Mesenchymal stem cell (in vitro differentiated cells and primary cell): ENCODE data around the gene FGF4.
A peak's percentile ranks its signal among the peaks of the same experiment; 100 is the strongest.

Experiments
- DNase-seq: peaks from one replicate; pipeline ENCODE4 v3.0.0-alpha.2; 2013
- H2AFZ ChIP-seq: one replicate; pipeline ENCODE4 v1.6.1; 2013; ENCODE audit warnings: low read depth, mild to moderate bottlenecking, control low read depth, inconsistent platforms, low read length, moderate library complexity
- H2AK5ac ChIP-seq: 2 replicates; pipeline ENCODE4 v1.6.1; 2013; ENCODE audit warnings: low read length, moderate library complexity, mild to moderate bottlenecking, inconsistent platforms; ENCODE audit not compliant: severe bottlenecking
- H2BK120ac ChIP-seq: one replicate; pipeline ENCODE4 v1.6.1; 2013; ENCODE audit warnings: low read depth, mild to moderate bottlenecking, inconsistent platforms, low read length, moderate library complexity
- H2BK12ac ChIP-seq, 2 experiments: one replicate each; pipeline ENCODE4 v1.6.1; 2013; ENCODE audit warnings: inconsistent platforms in 2 of 2, low read length in 2 of 2, mild to moderate bottlenecking in 2 of 2, moderate library complexity in 2 of 2, control low read depth in 1 of 2
- H2BK15ac ChIP-seq: one replicate; pipeline ENCODE4 v1.6.1; 2013; ENCODE audit warnings: mild to moderate bottlenecking, low read depth, inconsistent platforms; ENCODE audit not compliant: poor library complexity, severe bottlenecking
- H2BK5ac ChIP-seq: 2 replicates; pipeline ENCODE4 v1.6.1; 2013; ENCODE audit warnings: low read depth, mild to moderate bottlenecking, low read length, control low read depth, inconsistent platforms; ENCODE audit not compliant: poor library complexity, severe bottlenecking
- H3K14ac ChIP-seq, 2 experiments: one replicate each; pipeline ENCODE4 v1.6.1; 2013; ENCODE audit warnings: inconsistent platforms in 2 of 2, low read length in 2 of 2, control low read depth in 1 of 2, mild to moderate bottlenecking in 1 of 2, moderate library complexity in 1 of 2
- H3K18ac ChIP-seq, 2 experiments: one replicate each; pipeline ENCODE4 v1.6.1; 2013; ENCODE audit warnings: inconsistent platforms in 2 of 2, low read length in 2 of 2, control low read depth in 1 of 2, low read depth in 1 of 2, mild to moderate bottlenecking in 1 of 2
- H3K23ac ChIP-seq, 2 experiments: one replicate each; pipeline ENCODE4 v1.6.1; 2013; ENCODE audit warnings: inconsistent platforms in 2 of 2, low read length in 2 of 2, mild to moderate bottlenecking in 2 of 2, moderate library complexity in 2 of 2, control low read depth in 1 of 2
- H3K27ac ChIP-seq: 2 replicates; pipeline ENCODE4 v1.5.1; 2013; ENCODE audit warnings: mild to moderate bottlenecking, moderate library complexity, low read length, control low read depth, inconsistent platforms; ENCODE audit not compliant: poor library complexity, severe bottlenecking
- H3K27me3 ChIP-seq, 2 experiments: 2 replicates each; pipeline versions ENCODE4 v1.6.1 to v1.7.0; 2013; ENCODE audit warnings: low read length in 2 of 2, mild to moderate bottlenecking in 2 of 2, moderate library complexity in 2 of 2, control low read depth in 1 of 2, inconsistent platforms in 1 of 2; ENCODE audit not compliant: control insufficient read depth in 1 of 2, insufficient read depth in 1 of 2
- H3K36me3 ChIP-seq, 2 experiments: 2 replicates each; pipeline versions ENCODE4 v1.6.1 to v1.7.0; 2013; ENCODE audit warnings: low read length in 2 of 2, control low read depth in 1 of 2, inconsistent platforms in 1 of 2, low read depth in 1 of 2, mild to moderate bottlenecking in 1 of 2; ENCODE audit not compliant: insufficient read depth in 2 of 2, control insufficient read depth in 1 of 2
- H3K4ac ChIP-seq, 2 experiments: one replicate each; pipeline ENCODE4 v1.6.1; 2013; ENCODE audit warnings: inconsistent platforms in 2 of 2, low read length in 2 of 2, mild to moderate bottlenecking in 2 of 2, moderate library complexity in 2 of 2, control low read depth in 1 of 2, low read depth in 1 of 2
- H3K4me1 ChIP-seq: 2 replicates; pipeline ENCODE4 v1.6.1; 2013; ENCODE audit warnings: low read depth, low read length, control low read depth; ENCODE audit not compliant: control insufficient read depth, insufficient read depth
- H3K4me2 ChIP-seq: 2 replicates; pipeline ENCODE4 v1.6.1; 2013; ENCODE audit warnings: low read length, mild to moderate bottlenecking, inconsistent platforms; ENCODE audit not compliant: poor library complexity, severe bottlenecking
- H3K4me3 ChIP-seq, 2 experiments: 2 replicates each; pipeline versions ENCODE4 v1.5.1 to v1.7.0; 2013; ENCODE audit warnings: low read length in 2 of 2, mild to moderate bottlenecking in 2 of 2, control low read depth in 1 of 2, low read depth in 1 of 2; ENCODE audit not compliant: insufficient read depth in 1 of 2
- H3K79me1 ChIP-seq: replicated peaks from 2 replicates; pipeline ENCODE4 v1.6.1; 2013; ENCODE audit warnings: mild to moderate bottlenecking, control low read depth, low read length, inconsistent platforms; ENCODE audit not compliant: poor library complexity, severe bottlenecking
- H3K9ac ChIP-seq: 2 replicates; pipeline ENCODE4 v1.7.0; 2013; ENCODE audit warnings: mild to moderate bottlenecking, low read length, moderate library complexity
- H3K9me3 ChIP-seq: 2 replicates; pipeline ENCODE4 v1.7.0; 2013; ENCODE audit warnings: mild to moderate bottlenecking, low read length; ENCODE audit not compliant: control insufficient read depth
- H4K8ac ChIP-seq: one replicate; pipeline ENCODE4 v1.6.1; 2013; ENCODE audit warnings: inconsistent platforms, mild to moderate bottlenecking, low read length, moderate library complexity
- H4K91ac ChIP-seq: one replicate; pipeline ENCODE4 v1.6.1; 2013; ENCODE audit warnings: mild to moderate bottlenecking, low read length, inconsistent platforms
- WGBS: methylation state at CpG from one replicate; pipeline ENCODE4 v1.1.7; 2013; ENCODE audit warnings: mixed read lengths; 5-methylcytosine and 5-hydroxymethylcytosine counted together

FGF4 gene

GRCh38 chr11:69744435-69744834, 30.7 kb downstream of the FGF4 start:
- DNase-seq = peak; percentile 91
- no peak overlapping the region for H3K23ac ChIP-seq
- H3K4me2 ChIP-seq = no peak overlapping the region
- no peaks in the 10 kb centered on the region for H3K9me3 ChIP-seq
- H2BK12ac ChIP-seq = no peak overlapping the region
- WGBS = 10% methylated on average over 7 of the region's 7 CpGs
- no peak overlapping the region for H3K9ac ChIP-seq
- no peak overlapping the region for H4K91ac ChIP-seq
- H3K4me3 ChIP-seq = no peak overlapping the region
- no peak overlapping the region for H2AK5ac ChIP-seq
- peaks cover 0 to 46% of the 10 kb centered on the region in 2 experiments for H3K27me3 ChIP-seq
- no peak overlapping the region for H3K14ac ChIP-seq
- no peaks in the 10 kb centered on the region for H3K36me3 ChIP-seq
- no peak overlapping the region for H4K8ac ChIP-seq
- peaks cover 32% of the 10 kb centered on the region for H3K4me1 ChIP-seq
- H2BK5ac ChIP-seq = no peak overlapping the region
- no peak overlapping the region for H2AFZ ChIP-seq
- no peak overlapping the region for H2BK15ac ChIP-seq
- peak overlapping the region in 1 of 2 experiments; percentile 54 for H3K18ac ChIP-seq
- no peak overlapping the region for H3K4ac ChIP-seq
- peak overlapping the region; percentile 62 for H3K27ac ChIP-seq
- H3K79me1 ChIP-seq = no peaks in the 10 kb centered on the region
- no peak overlapping the region for H2BK120ac ChIP-seq

- no peak overlapping the region for H4K91ac ChIP-seq
- H3K9ac ChIP-seq = no peak overlapping the region
- WGBS = 88% methylated on average over 3 of the region's 3 CpGs
- H3K9me3 ChIP-seq = peaks cover 13% of the 10 kb centered on the region
- no peaks in the 10 kb centered on the region for H3K36me3 ChIP-seq
- H2BK5ac ChIP-seq = no peak overlapping the region
- no peak overlapping the region for H2AFZ ChIP-seq
- H3K27me3 ChIP-seq = peaks cover 0 to 25% of the 10 kb centered on the region in 2 experiments
- no peak overlapping the region for H4K8ac ChIP-seq
- H3K4me3 ChIP-seq = no peak overlapping the region
- no peak overlapping the region for H2BK120ac ChIP-seq
- H2AK5ac ChIP-seq = no peak overlapping the region
- no peak overlapping the region for H3K27ac ChIP-seq
- no peak overlapping the region for H3K14ac ChIP-seq
- no peak overlapping the region for H3K18ac ChIP-seq
- no peak overlapping the region for H2BK12ac ChIP-seq
- no peaks in the 10 kb centered on the region for H3K79me1 ChIP-seq
- no peak overlapping the region for H3K23ac ChIP-seq
- H3K4me1 ChIP-seq = peaks cover 7% of the 10 kb centered on the region
- no peak for DNase-seq
- no peak overlapping the region for H3K4me2 ChIP-seq
- no peak overlapping the region for H2BK15ac ChIP-seq
- no peak overlapping the region for H3K4ac ChIP-seq
Measured at GRCh38 chr11:69734841-69735240, 40.3 kb downstream of the FGF4 start.

GRCh38 chr11:69734367-69734766, 40.8 kb downstream of the FGF4 start:
- H2AFZ ChIP-seq = no peak overlapping the region
- H3K4me1 ChIP-seq = peaks cover 7% of the 10 kb centered on the region
- no peak overlapping the region for H2BK12ac ChIP-seq
- H3K36me3 ChIP-seq = no peaks in the 10 kb centered on the region
- H3K18ac ChIP-seq = no peak overlapping the region
- WGBS = 85% methylated on average over 2 of the region's 2 CpGs
- no peak overlapping the region for H2AK5ac ChIP-seq
- no peak overlapping the region for H2BK5ac ChIP-seq
- H3K79me1 ChIP-seq = no peaks in the 10 kb centered on the region
- H3K4ac ChIP-seq = peak overlapping the region in 1 of 2 experiments; percentile 26
- H3K14ac ChIP-seq = no peak overlapping the region
- no peak overlapping the region for H3K23ac ChIP-seq
- H3K9ac ChIP-seq = no peak overlapping the region
- H4K8ac ChIP-seq = no peak overlapping the region
- no peak overlapping the region for H3K27ac ChIP-seq
- no peak overlapping the region for H4K91ac ChIP-seq
- peaks cover 13% of the 10 kb centered on the region for H3K9me3 ChIP-seq
- H3K4me2 ChIP-seq = no peak overlapping the region
- H2BK15ac ChIP-seq = no peak overlapping the region
- H2BK120ac ChIP-seq = no peak overlapping the region
- no peak for DNase-seq
- H3K4me3 ChIP-seq = no peak overlapping the region
- H3K27me3 ChIP-seq = peaks cover 0 to 25% of the 10 kb centered on the region in 2 experiments

DNA sequence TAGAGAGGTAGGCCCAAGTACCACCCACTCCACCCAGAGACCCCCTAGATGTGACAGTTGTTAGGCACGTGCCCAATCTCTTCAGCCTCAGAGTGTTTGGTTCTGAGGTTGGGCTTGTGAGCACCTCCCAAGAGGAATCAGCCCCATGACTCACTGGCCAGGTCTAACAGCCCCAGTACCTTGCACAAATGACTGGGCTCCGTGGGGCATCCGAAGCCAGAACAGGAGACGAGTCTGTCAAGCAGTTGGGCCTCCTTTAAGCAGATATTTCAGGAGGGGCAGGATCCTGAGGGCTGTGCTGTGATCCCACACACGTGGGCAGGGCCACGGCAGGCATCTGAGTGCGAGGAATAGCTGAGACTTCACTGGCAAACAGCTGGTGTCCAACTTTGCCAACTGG, 42.2 kb downstream of the FGF4 start:
- H3K18ac ChIP-seq = no peak overlapping the region
- no peak overlapping the region for H3K27ac ChIP-seq
- no peaks in the 10 kb centered on the region for H3K79me1 ChIP-seq
- no peak for DNase-seq
- H3K36me3 ChIP-seq = no peaks in the 10 kb centered on the region
- H3K27me3 ChIP-seq = peaks cover 0 to 39% of the 10 kb centered on the region in 2 experiments
- 72% methylated on average over 7 of the region's 7 CpGs for WGBS
- H3K9me3 ChIP-seq = peaks cover 9% of the 10 kb centered on the region
- no peak overlapping the region for H3K23ac ChIP-seq
- peak overlapping the region; percentile 3 for H2AK5ac ChIP-seq
- no peak overlapping the region for H2BK12ac ChIP-seq
- peak overlapping the region; percentile 2 for H4K91ac ChIP-seq
- H3K9ac ChIP-seq = no peak overlapping the region
- no peak overlapping the region for H3K4me3 ChIP-seq
- H4K8ac ChIP-seq = peak overlapping the region; percentile 14
- H2BK15ac ChIP-seq = no peak overlapping the region
- no peak overlapping the region for H2BK120ac ChIP-seq
- H3K4ac ChIP-seq = no peak overlapping the region
- no peak overlapping the region for H3K4me2 ChIP-seq
- no peak overlapping the region for H3K14ac ChIP-seq
- H3K4me1 ChIP-seq = peaks cover 7% of the 10 kb centered on the region
- peak overlapping the region; percentile 49 for H2BK5ac ChIP-seq
- H2AFZ ChIP-seq = no peak overlapping the region
